NCI-H526 treated with DMSO at 0.1 percent for 48 hours (cell line): Measurements from ENCODE around the gene PRKAR2B.
A peak's percentile ranks its signal among the peaks of the same experiment; 100 is the strongest.

Experiments used
- DNase-seq: peaks from one replicate; lab custom pipeline; 2025; lab: John Stamatoyannopoulos, UW

Gene PRKAR2B

DNA sequence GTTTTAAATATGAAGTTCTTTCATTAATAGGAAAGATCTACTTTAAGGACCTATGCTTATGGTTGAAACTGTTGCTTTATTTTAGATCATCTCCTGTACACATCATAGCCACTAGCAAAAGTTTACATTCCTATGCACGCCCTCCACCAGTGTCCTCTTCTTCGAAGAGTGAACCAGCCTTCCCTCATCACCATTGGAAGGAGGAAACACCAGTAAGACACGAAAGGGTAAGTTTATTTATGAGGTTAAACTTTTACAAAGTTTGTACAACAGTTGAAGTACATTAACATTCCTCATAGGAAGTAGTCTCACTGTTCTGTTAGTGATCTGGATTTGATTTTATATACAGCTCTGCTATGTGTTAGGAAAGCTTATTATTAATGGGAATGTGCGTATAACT is 141.2 kb downstream of the PRKAR2B start:
- DNase-seq = no peak

GRCh38 chr7:107186240-107186639 is 141.7 kb downstream of the PRKAR2B start:
- no peak for DNase-seq

DNA sequence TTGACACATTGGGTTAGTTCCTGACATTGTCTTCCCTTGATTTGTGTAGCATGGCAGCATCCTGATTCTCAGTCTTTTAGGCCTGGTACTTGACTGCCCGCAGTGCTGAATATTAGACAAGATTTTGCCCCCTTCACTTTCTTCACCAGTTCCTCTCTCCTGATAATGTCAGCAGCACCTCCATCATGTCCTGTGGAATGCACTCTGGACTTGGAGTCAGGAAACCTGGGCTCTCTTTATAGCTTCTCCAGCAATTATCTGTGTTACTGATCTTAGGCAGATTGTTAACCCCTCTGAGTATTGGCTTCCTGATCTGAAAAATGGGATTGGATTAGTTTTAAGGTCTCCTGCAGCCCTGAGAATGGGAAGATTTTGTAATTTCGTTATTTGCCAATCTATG is 143.3 kb downstream of the PRKAR2B start:
- no peak for DNase-seq

GRCh38 chr7:107190090-107190489 is 145.6 kb downstream of the PRKAR2B start:
- DNase-seq = no peak

- DNase-seq = no peak
Measured at GRCh38 chr7:107194052-107194451, 149.5 kb downstream of the PRKAR2B start.

DNA sequence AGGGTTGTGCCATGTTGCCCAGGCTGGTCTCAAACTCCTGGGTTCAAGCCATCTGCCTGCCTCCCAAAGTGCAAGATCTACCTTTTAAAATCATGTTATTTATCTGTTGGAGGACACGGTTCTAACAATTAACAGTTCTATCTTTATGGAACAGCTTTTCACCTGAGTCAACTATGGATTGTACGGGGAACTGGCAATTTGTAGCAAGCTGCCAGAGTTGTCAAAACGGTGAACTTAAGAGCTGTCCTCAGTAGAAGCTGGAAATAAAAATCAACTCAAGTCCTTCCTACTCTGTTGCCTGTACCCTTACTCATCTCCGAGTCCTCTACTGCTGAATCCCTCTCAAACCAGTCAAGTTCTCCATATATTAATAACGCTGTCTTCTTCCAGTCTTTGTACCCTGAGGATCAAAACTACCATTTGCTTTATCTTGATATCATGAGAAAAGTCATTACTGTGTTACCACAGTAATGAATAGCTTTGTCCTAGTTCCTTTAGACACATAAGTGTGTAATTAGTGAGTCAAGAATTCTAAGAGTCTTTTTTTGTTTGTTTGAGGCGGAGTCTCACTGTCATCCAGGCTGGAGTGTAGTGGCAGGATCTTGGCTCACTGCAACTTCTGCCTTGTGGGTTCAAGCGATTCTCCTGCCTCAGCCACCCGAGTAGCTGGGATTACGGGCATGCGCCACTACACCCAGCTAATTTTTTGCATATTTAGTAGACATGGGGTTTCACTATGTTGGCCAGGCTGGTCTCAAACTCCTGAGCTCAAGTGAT is 152.5 kb downstream of the PRKAR2B start:
- no peak for DNase-seq

DNA sequence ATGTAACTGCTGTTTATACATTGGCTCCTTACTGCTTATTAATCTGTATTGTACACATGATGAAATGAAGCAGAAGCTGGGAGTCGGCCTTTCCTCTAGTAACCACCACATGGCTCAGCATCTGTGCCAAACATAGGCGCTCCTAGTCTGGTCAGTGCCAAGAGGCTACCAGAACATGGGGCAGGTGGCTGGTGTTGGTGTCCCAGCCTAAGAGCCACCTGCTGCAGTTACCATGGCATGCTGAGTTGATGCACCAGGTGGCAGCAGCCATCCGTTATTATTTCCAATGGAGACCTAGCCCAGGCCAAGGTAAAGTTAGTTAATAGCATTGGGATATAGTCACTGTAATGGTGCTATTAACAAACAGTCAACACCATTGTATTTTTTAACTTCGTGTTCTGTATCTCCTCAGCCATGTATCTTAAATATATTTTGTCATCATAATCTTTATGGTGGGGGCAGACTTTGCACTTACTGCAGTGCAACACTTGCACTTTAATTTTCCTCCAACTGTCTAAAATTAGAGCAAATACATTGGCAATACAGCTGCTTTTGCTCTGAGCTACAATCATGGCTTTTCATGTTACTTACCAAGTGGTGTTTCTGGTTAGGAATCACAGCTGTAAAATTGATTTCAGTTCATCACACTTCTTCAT is 157.4 kb downstream of the PRKAR2B start:
- peak; percentile 37 for DNase-seq

DNA sequence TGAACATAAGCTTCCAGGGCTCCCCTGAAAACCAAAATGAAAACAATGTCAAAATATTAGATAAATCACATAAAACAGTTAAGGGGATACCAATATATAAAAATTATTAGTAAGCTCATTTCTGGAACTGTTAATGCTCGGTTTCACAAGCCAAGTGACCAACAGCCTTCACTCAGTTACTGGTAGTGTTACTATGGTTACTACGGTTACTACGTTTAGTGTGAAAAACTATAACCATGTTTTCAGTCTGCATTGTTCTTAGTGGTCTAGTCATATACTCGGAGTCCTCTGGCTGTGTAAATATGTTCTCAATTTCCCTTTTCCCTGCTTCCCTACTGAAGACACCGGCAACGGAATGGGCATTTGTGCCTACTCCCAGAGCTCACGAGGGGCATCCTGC is 159.1 kb downstream of the PRKAR2B start:
- DNase-seq = no peak

DNA sequence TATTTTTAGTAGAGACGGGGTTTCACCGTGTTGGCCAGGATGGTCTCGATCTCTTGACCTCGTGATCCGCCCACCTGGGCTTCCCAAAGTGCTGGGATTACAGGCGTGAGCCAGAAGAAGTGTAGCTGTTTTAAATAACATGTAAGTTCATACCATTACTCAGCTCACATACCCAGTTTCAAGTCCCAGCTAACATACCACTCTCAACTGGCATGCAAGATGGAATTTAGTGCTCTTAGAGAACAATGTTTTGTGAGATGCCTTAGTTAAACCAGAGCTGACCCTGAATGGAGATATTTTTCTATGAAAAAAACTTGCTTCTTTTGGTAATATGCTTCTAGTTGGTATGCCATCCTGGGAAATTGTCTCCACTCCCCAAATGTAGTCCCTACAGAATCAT is 161.6 kb downstream of the PRKAR2B start:
- no peak for DNase-seq

GRCh38 chr7:107206706-107207105 is 162.2 kb downstream of the PRKAR2B start:
- DNase-seq = no peak

DNA sequence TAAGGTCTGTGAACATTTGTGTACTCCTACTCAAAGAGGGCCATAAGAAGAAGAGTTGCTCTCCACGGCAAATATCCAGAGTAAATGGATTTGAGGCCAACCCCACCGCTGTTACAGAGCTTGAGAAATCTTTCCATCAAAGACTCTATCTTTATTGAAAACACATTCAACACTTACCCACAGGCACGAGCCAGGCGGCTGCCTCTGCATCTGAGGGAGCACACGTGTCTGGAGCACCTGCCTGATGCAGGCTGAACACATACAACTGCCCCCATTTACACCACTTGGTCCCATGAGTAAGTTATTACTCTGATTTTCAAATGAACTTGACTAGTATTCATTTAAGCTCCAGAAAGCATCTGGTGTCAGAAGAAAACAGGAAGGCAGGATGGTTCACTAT is 163.0 kb downstream of the PRKAR2B start:
- no peak for DNase-seq

GRCh38 chr7:107208024-107208521 is 163.6 kb downstream of the PRKAR2B start:
- no peak for DNase-seq

GRCh38 chr7:107208563-107208962 is 164.1 kb downstream of the PRKAR2B start:
- DNase-seq = no peak

DNA sequence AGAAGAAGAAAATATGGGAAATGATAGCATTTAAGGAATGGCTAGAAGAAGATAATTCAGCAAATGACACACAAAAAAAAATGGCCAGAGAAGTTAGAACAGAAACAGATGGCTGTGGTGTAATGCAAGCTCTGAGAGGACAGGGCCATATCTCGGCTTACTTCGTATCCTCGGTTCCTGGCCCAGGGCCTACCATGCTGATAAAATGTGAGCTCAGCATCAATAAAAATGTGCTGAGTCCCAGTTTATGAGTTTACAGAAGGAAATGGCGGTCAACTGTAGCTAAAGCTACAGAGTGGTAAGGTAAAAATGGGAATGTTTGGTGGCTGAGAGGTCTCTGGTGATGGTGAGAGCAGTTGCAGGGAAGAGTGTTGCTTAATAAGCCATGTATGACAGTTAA is 165.1 kb downstream of the PRKAR2B start:
- DNase-seq = no peak

DNA sequence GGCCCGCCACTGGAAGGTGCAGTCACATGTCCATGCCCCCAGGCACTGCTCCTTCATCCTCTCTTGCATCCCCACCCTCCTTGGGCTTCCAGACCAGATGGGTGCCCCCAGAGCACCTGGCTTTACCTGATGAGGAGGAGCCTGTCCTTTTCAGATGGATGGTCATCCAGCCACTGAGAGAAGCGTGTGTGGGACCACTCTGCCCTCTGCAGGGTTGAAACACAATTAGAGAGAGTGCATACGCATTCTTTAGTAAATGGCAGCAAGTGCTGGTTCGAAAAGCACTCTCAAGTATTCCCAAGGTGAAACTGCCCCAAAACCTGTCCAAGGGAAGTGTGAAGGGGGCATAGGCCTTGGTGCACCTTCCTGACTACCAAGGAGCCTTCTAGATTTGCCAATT is 165.9 kb downstream of the PRKAR2B start:
- no peak for DNase-seq
